Fibroblast of lung (primary cell): ENCODE results near the gene CT47A1.

Experiments used
- CTCF ChIP-seq, 2 donors: IDR thresholded peaks in 1 of 2; conservative IDR thresholded peaks in 1 of 2; 1 replicate in 1 of 2; 2 replicates in 1 of 2; pipeline ENCODE4 v1.5.1; 2011 to 2012; ENCODE audit warnings: low read length in 2 of 2, control low read depth in 1 of 2, inconsistent platforms in 1 of 2, low read depth in 1 of 2, mild to moderate bottlenecking in 1 of 2
- EZH2 ChIP-seq: IDR thresholded peaks from 2 replicates; pipeline ENCODE4 v1.5.1; 2012; ENCODE audit warnings: low read length, control low read depth, mild to moderate bottlenecking; ENCODE audit errors: missing control alignments

- TF ChIP-seq CTCF (conservative IDR thresholded peaks at IDR 0.05 in 1 of 2, IDR thresholded peaks at IDR 0.05 in 1 of 2; ENCODE audit: low read depth in 1 of 2, low read length in 2 of 2), result no peak
- no peak for TF ChIP-seq EZH2
These were observed 24.7 kb upstream of the CT47A1 start for GRCh38 chrX:121010218-121010617.
